GM21529 (cell line): Measurements from ENCODE around the gene IGFLR1.

ENCODE experiments used
- ATAC-seq: cut with Tn5 transposase; IDR thresholded peaks from one replicate; pipeline ENCODE4 v1.9.1; 2021; ENCODE audit not compliant: unreplicated experiment

The IGFLR1 gene, protein sequence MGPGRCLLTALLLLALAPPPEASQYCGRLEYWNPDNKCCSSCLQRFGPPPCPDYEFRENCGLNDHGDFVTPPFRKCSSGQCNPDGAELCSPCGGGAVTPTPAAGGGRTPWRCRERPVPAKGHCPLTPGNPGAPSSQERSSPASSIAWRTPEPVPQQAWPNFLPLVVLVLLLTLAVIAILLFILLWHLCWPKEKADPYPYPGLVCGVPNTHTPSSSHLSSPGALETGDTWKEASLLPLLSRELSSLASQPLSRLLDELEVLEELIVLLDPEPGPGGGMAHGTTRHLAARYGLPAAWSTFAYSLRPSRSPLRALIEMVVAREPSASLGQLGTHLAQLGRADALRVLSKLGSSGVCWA

DNA sequence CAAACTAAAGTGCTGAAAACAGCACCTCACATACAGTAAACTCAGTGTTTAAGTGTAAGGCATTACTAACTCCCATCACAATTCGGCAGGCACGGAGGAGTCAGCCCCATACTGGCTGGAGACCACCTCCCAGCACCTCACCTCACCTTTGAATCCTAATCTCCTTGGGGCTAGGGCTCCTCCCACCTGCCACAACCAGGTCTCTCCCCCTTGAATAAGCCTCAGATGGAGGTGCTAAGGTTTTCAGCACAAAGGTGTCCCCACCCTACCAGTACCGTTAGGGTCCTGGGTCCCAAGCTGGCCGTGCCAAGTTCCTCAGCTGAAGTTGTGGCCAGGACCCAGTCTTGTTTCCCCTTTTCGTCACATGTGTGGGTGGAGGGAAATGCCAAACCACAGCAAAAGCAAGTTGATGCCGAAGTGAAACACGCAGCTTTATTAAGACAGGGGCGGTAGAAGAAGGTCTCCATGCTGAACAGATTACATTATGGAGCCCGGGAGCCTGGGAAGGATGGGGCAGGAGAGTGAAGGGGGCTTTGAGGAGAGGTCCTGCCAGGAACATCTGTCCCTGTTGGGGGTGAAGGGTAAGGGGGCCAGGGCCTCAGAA is at the start of gene IGFLR1:
Gene IGFLR1 (minus strand): TSS at position 332 of the 604 bp plus-strand sequence. CDS start 1,272 bp downstream, outside the sequence.
- no peak for ATAC-seq

DNA sequence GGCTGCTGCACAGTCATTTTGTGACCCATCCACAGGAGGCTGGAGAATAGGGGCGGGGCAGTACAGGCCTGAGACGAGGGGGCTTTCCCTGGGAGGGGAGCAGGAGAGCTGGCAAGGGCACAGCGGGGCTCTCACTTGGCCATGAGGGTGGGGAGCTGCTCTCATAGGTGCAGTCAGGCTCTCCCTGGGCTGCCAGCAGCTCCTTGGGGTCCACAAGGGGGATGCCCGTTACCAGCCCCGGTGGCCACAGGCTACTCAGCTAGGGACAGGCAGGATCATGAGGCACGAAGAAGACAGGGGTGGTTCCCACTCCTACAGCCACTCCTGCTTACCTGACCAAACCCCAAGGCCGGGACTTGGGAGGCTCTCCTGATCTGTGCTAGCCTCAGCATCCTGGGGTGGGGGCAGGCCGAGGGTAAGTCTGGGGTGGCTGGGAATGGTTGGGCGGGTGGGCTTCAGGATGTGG is 49.6 kb upstream of the IGFLR1 start:
- ATAC-seq = no peak

DNA sequence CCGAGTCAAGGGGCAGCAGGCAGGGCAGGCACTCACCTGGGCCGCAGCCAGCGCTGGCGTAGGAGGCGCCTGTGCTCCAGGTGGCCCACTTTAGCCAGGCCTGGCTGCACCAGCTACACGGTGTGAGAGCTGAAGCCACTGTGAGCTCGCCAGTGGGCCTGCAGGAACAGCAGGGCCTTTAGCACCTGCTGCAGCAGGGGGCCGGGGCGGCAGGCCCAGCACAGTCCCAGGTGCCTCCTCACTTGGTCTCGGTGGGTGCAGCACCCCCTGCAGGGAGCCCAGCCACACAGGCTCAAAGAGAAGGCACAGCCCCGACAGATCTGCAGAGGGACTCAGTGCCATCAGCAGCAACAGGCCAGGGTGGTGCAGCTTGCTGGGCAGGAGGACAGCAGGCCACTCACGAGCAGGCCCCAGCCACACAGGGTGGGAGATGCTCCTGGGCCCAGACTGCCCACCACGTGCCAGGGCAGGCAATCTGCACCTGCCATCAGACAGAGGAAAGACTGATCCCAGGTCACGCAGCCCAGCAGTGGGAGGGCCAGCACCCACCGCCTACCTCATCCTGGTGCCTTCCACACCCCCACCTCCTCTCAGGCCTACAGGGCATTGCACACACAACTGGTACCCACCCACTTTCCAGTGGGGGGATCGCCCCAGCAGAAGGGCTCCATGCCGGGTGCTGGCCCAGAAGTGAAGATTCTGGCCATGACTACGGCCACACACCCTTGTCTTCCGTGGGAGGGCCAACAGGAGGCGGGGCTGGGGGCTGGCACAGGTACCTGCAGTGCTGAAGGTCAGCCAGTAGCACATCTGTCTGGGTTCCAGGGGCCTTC is 48.9 kb upstream of the IGFLR1 start:
- ATAC-seq = no peak

DNA sequence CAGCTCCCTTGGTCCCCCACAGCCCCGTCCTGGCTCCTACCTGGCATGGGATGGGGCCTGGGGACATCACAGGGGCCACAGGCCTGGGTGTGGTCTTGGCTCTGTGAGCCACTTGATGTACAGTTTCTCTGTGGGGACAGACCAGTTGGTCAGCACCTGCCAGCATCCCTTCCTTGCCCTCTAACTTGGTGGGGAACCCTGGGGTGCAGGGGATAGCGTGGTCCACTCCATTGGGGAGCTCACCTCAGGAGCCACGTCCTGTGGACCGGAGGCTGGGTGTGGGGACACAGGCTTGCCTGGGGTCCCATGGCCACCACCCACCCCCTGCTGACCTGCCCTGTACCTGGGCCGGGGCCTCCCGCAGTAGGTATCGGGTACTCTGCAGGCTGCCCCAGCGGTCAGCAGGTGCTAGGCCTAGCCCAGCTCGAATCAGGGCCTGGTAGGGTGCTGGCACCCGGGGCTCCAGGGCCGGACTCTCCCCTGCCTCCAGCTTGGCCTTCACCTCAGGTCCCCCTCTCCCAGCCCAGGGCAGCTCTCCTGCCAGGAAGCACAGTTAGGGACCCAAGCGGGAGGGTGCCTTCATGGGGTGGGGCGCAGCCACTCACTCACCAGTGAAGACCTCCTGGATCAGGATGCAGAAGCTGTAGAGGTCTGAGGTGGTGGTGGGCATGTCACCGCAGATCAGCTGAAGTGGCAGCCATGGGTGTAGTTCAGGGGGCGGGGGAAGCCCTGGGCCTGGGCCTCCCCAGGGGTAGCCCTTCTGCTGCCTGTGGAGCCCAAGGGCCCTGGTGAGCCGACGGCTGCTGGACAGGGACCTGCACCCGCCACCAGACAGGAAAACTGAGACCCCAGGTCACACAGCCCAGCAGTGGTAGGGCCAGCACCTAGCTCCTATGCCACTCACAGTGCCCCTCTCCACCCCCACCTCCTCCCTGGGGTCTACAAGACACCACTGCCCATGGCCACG is 48.0 kb upstream of the IGFLR1 start:
- ATAC-seq = no peak

DNA sequence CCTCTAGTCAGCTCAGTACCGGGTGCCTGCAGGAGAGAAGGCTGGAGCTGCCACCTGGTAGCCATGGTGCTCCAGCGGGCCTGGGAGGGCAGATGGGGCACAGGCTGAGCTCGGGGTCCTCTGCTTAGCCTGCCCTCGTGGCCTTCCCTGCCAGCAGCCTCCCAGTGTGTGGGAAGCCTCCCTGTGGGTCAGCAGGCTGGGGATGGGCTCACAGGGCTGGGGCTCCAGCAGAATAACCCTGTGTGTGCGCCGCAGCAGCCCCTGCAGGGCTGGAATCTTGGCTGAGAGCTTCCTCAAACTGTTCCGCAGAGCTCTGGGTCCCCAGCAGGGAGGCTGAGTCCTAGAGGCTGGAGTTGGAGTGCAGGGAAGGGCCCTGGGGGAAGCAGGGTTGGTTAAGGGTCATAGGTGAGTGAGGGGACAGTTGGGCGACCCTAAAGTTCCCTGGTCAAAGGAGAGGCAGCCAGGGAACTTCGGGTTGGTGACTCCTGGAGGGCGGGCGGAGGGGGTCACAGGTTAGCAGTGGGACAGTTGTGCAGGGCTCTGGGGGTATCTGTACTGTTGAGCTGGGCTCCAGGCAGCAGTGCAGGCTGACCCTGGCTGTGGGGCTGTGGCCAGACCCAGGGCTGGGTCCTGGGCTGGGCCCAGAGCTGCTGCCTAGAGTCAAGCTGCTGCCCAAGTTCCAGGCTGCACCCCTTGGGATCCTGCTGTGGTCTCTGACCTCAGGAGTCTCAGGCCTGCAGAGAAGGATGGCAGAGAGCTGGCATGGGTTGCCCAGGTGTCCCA is 47.1 kb upstream of the IGFLR1 start:
- ATAC-seq = no peak

DNA sequence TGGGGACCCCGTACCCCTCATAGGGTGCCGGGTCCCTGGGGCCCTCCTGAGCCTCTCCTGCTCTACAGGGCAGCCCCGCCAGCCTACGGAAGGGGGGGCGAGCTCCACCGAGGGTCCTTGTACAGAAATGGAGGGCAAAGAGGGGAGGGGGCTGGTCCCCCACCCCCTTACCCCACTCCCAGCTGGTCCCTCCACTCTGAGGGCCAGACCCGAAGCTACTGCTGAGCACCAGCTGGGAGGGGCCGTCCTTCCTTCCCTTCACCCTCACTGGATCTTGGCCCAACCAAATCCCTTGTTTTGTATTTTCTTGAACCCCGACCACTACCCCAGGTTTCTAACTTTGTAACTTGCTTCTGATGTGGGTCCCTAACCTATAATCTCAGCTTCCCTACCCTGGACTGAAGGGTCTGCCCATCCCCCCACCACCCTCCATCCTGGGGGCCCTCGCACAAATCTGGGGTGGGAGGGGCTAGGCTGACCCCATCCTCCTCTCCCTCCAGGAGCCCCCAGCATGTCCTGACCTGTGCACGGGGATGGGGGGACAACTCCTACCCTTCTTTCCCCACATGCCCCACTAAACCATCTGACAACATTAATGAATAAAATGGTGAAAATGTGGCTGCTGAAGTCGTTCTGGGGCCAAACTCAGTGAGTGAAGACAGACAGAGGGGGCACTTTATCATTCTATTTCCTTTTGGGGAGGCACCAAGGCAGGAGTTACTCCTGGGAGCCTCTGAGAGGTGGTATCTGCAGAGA is 46.1 kb upstream of the IGFLR1 start:
- ATAC-seq = no peak

DNA sequence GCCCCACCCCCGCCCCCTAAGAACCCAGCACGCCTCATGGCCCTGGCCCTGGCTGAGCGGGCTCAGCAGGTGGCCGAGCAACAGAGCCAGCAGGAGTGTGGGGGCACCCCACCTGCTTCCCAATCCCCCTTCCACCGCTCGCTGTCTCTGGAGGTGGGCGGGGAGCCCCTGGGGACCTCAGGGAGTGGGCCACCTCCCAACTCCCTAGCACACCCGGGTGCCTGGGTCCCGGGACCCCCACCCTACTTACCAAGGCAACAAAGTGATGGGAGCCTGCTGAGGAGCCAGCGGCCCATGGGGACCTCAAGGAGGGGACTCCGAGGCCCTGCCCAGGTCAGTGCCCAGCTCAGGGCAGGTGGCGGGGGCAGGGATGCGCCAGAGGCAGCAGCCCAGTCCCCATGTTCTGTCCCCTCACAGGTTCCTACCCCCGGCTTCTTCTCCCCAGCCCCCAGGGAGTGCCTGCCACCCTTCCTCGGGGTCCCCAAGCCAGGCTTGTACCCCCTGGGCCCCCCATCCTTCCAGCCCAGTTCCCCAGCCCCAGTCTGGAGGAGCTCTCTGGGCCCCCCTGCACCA is 45.1 kb upstream of the IGFLR1 start:
- ATAC-seq = no peak

DNA sequence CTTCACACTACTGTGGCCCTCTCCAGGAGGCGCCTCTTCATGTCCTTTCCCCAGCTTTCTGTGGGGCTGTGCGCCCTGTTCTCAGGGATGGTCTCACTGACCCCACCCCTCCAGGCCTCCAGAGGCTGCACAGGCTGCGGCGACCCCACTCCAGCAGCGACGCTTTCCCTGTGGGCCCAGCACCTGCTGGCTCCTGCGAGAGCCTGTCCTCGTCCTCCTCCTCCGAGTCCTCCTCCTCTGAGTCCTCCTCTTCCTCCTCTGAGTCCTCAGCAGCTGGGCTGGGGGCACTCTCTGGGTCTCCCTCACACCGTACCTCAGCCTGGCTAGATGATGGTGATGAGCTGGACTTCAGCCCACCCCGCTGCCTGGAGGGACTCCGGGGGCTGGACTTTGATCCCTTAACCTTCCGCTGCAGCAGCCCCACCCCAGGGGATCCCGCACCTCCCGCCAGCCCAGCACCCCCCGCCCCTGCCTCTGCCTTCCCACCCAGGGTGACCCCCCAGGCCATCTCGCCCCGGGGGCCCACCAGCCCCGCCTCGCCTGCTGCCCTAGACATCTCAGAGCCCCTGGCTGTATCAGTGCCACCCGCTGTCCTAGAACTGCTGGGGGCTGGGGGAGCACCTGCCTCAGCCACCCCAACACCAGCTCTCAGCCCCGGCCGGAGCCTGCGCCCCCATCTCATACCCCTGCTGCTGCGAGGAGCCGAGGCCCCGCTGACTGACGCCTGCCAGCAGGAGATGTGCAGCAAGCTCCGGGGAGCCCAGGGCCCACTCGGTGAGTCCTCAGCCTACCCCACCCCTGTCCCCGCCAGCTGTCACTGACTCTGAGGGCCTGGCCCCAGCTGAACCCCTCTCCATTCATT is 44.3 kb upstream of the IGFLR1 start:
- ATAC-seq = no peak

DNA sequence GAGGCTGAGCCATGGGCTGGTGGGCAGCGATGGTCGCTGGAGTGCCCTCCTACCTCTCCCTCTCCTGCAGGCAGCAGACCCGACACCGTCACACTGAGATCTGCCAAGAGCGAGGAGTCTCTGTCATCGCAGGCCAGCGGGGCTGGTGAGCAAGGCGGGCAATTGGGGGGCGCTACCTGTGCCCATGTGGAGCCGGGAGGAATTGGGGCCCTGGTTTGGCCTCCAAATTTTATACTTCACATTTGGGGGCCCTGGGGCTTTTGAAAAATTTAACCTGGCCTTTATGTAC is 43.0 kb upstream of the IGFLR1 start:
- ATAC-seq = no peak

DNA sequence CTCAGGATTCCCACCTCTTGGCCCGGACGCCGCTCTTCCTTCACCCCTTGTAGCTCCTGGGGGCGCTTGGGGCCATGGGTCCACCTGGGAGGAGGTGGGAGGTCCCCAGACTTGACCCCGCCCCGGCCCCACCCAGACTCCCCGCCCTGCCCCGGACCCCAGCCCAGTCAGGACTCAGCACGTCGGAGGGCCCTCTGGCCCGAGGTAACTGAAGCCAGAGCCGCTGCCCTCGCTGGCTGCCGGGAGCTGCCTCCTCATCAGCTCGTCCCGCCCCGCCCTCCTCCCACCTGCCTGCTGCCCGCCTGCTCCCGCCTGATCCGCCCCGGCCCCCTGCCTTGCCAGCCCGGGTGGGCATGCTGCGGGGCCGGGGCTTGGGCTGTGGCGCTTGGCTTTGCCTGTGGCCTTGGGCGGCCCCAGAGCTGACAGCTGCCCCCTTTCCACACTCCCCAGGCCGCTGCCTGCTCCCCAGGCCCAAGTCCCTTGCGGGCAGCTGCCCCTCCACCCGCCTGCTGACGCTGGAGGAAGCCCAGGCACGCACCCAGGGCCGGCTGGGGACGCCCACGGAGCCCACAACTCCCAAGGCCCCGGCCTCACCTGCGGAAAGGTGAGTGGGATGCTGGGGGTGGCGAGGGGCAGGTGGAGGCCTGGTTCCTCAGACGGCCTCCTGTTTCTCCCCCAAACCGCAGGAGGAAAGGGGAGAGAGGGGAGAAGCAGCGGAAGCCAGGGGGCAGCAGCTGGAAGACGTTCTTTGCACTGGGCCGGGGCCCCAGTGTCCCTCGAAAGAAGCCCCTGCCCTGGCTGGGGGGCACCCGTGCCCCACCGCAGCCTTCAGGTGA is 42.5 kb upstream of the IGFLR1 start:
- no peak for ATAC-seq

DNA sequence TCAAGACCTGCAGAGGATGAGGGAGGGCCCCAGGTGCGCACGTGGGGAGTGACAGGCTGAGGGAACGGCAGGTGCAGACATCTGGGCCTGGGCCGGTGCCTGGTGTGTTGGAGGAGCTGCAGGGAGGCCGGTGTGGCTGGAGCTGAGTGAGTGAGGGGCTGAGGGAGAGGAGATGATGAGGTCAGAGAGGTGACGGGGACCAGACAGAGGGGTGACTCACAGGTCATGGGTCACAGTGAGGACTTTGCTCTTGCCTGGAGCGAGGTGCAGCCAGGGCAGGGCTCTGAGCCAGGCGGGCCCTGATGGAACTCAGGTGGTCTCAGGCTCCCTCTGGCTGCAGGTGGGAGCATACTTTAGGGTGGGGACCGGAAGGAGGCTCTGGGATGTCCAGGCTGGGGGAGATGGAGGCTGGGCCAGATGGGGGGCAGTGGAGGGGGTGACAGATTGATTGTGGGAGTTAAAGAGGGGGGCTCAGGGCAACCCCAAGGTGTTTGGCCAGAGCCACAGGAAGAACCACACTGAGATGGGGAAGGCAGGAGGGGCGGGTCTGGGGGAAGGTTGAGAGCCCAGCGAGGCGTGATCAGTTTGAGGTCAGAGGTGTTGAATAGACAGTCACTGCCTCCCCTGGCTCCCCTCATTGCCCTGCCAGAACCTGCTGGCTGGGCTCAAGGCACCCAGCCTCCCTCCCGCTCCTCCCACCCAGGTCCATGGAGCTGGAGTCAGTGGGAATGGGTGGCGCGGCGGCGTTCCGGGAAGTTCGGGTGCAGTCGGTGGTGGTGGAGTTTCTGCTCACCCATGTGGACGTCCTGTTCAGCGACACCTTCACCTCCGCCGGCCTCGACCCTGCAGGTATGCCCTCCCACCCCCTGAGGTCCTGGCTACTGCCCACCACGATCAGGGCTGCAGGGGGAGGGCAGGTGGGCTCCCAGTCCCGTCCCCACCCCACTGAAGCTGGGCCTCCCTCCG is 41.5 kb upstream of the IGFLR1 start:
- no peak for ATAC-seq

DNA sequence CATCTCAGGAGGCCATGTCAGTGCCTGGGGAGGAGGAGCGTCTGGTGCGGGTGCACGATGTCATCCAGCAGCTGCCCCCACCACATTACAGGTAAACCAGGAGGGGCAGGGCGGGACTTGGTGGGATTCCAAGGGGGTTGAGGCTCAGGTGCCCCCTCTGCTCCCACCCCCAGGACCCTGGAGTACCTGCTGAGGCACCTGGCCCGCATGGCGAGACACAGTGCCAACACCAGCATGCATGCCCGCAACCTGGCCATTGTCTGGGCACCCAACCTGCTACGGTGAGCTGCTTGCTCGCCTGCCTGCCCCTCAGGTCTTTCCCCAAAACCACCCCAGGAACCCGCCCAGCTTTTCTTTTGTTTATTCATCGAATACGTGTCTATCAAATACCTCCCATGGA is 40.3 kb upstream of the IGFLR1 start:
- ATAC-seq = no peak

DNA sequence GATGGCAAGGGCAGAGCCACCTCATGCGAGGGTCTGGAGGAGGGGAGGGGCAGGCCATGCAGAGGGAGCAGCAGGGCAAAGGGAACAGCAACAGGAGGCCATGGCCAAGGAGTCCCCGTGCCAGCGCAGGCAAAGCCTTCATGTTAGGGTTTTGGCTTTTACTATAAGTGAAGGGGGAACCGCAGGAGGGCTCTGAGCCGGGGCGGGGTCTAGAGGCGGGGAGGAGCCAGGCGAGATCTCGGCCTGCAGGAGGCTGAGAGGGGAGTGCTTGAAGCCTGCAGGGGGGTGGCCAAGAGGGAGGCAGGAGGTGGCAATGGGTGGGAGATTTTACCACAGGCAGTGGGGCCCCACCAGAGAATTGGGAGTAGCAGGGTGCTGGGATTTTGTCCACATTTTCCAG is 39.4 kb upstream of the IGFLR1 start:
- ATAC-seq = no peak

DNA sequence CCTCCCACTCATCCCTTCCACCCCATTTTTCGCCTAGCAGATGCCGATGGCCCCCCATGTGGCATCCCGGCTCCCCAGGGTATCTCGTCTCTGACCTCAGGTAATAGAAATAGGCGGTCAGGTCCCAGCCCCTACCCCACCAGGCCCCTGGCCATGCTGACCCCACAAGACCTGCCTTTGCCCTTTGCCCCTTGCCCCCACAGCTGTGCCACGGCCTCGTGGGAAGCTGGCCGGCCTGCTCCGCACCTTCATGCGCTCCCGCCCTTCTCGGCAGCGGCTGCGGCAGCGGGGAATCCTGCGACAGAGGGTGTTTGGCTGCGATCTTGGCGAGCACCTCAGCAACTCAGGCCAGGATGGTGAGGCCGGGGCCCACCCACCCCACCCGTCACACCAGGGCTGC is 38.5 kb upstream of the IGFLR1 start:
- no peak for ATAC-seq

DNA sequence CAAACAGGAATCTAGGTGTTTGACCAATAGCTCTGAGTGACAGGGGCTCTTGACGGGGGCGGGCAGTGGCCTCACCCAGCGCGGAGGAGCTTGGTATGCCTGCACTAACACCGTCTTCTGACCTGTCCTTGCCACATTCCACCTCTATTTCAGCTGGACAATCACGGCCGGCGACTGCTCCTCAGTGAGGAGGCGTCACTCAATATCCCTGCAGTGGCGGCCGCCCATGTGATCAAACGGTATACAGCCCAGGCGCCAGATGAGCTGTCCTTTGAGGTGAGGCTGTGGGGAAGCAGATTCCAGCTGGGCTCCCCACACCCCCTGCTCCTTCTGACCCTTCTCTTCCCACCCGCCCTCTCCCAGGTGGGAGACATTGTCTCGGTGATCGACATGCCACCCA is 37.8 kb upstream of the IGFLR1 start:
- no peak for ATAC-seq

DNA sequence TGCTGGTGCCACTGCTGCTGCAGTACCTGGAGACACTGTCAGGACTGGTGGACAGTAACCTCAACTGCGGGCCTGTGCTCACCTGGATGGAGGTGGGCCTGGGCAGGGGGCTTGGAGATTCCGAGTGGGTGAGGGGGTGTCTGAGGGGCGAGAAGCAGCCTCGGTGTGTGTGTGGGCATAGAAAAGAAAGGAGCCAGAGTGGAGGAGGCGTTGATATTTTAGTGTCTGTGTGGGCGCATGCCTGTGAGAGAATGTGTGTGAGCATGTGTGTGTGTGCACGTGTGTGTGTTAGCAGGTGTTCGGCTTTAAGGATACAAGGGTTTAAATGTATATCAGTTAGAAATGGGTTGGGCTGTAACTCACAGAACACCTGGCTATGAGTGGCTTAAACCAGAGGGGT is 36.8 kb upstream of the IGFLR1 start:
- ATAC-seq = no peak
